H9 (cell line): ENCODE data around the gene TMEM41A. TPM values are rescaled to one million over a fixed set of nuclear protein-coding genes. Genes with fewer than 3 reads are reported as not detected.
"Not testable (repeated sequence)": the region's sequence is repeated elsewhere in the genome, so short reads cannot be mapped to it uniquely, and the experiment has no call there.

Experiments
- DNase-seq: peaks from one replicate; pipeline ENCODE4 v3.0.0-alpha.2; 2017
- H2AFZ ChIP-seq: one replicate; pipeline ENCODE4 v1.6.1; 2013; ENCODE audit warnings: mild to moderate bottlenecking, low read length, control low read depth, moderate library complexity
- H2AK5ac ChIP-seq: 2 replicates; pipeline ENCODE4 v1.6.1; 2013; ENCODE audit warnings: low read length, control low read depth, mixed read lengths; ENCODE audit not compliant: insufficient read length
- H2BK120ac ChIP-seq: one replicate; pipeline ENCODE4 v1.6.1; 2013; ENCODE audit warnings: low read depth, mild to moderate bottlenecking, low read length, control low read depth, inconsistent platforms; ENCODE audit not compliant: poor library complexity, severe bottlenecking
- H2BK12ac ChIP-seq: 2 replicates; pipeline ENCODE4 v1.6.1; 2013; ENCODE audit warnings: low read length, control low read depth, mixed read lengths, low read depth; ENCODE audit not compliant: insufficient read length
- H2BK15ac ChIP-seq: 2 replicates; pipeline ENCODE4 v1.6.1; 2013; ENCODE audit warnings: low read depth, low read length, control low read depth
- H2BK20ac ChIP-seq: one replicate; pipeline ENCODE4 v1.6.1; 2013; ENCODE audit warnings: low read depth, mild to moderate bottlenecking, low read length, control low read depth, inconsistent platforms; ENCODE audit not compliant: poor library complexity, severe bottlenecking
- H2BK5ac ChIP-seq: 2 replicates; pipeline ENCODE4 v1.6.1; 2013; ENCODE audit warnings: low read length, control low read depth, mixed read lengths; ENCODE audit not compliant: insufficient read length
- H3K14ac ChIP-seq: 2 replicates; pipeline ENCODE4 v1.6.1; 2013; ENCODE audit warnings: low read length, control low read depth; ENCODE audit not compliant: insufficient read depth
- H3K18ac ChIP-seq: 2 replicates; pipeline ENCODE4 v1.6.1; 2013; ENCODE audit warnings: low read depth, mild to moderate bottlenecking, mixed read lengths, low read length, control low read depth; ENCODE audit not compliant: insufficient read length
- H3K23ac ChIP-seq: 2 replicates; pipeline ENCODE4 v1.6.1; 2013; ENCODE audit warnings: low read length, control low read depth, mixed read lengths, low read depth; ENCODE audit not compliant: insufficient read length
- H3K23me2 ChIP-seq: 2 replicates; pipeline ENCODE4 v1.6.1; 2013; ENCODE audit warnings: low read depth, mild to moderate bottlenecking, mixed read lengths, low read length, control low read depth; ENCODE audit not compliant: insufficient read length, poor library complexity, severe bottlenecking
- H3K27ac ChIP-seq: 2 replicates; pipeline ENCODE4 v1.5.1; 2013; ENCODE audit warnings: low read length, control low read depth, mixed read lengths, low read depth; ENCODE audit not compliant: insufficient read length
- H3K27me3 ChIP-seq: 2 replicates; pipeline ENCODE4 v1.6.1; 2013; ENCODE audit warnings: low read length, control low read depth, inconsistent platforms; ENCODE audit not compliant: insufficient read depth
- H3K4ac ChIP-seq: 2 replicates; pipeline ENCODE4 v1.6.1; 2013; ENCODE audit warnings: low read depth, mild to moderate bottlenecking, control low read depth, inconsistent platforms, low read length, moderate library complexity
- H3K4me1 ChIP-seq: 2 replicates; pipeline ENCODE4 v1.6.1; 2013; ENCODE audit warnings: low read length, control low read depth, inconsistent platforms; ENCODE audit not compliant: insufficient read depth
- H3K4me2 ChIP-seq: 2 replicates; pipeline ENCODE4 v1.6.1; 2013; ENCODE audit warnings: low read length, control low read depth, mixed read lengths; ENCODE audit not compliant: insufficient read length, insufficient read depth
- H3K56ac ChIP-seq: 2 replicates; pipeline ENCODE4 v1.6.1; 2013; ENCODE audit warnings: low read depth, mild to moderate bottlenecking, mixed read lengths, low read length, control low read depth; ENCODE audit not compliant: insufficient read length
- H3K79me1 ChIP-seq: 2 replicates; pipeline ENCODE4 v1.6.1; 2013; ENCODE audit warnings: low read depth, mild to moderate bottlenecking, moderate library complexity, low read length, control low read depth, inconsistent platforms; ENCODE audit not compliant: insufficient read depth, poor library complexity, severe bottlenecking
- H3K79me2 ChIP-seq: 2 replicates; pipeline ENCODE4 v1.6.1; 2013; ENCODE audit warnings: low read length, control low read depth, inconsistent platforms; ENCODE audit not compliant: insufficient read depth
- H3K9ac ChIP-seq: 2 replicates; pipeline ENCODE4 v1.6.1; 2013; ENCODE audit warnings: low read length, control low read depth, mixed read lengths; ENCODE audit not compliant: insufficient read length; ENCODE audit errors: extremely low read depth
- H3K9me3 ChIP-seq: one replicate; pipeline ENCODE4 v1.6.1; 2013; ENCODE audit warnings: low read depth, low read length, inconsistent platforms; ENCODE audit not compliant: control insufficient read depth
- H3T11ph ChIP-seq: one replicate; pipeline ENCODE4 v1.6.1; 2013; ENCODE audit warnings: mild to moderate bottlenecking, low read length, control low read depth, inconsistent platforms
- H4K20me1 ChIP-seq: one replicate; pipeline ENCODE4 v1.6.1; 2013; ENCODE audit not compliant: control insufficient read depth, insufficient read length, insufficient read depth
- H4K5ac ChIP-seq: 2 replicates; pipeline ENCODE4 v1.6.1; 2013; ENCODE audit warnings: low read depth, mild to moderate bottlenecking, mixed read lengths, low read length, control low read depth; ENCODE audit not compliant: insufficient read length
- H4K8ac ChIP-seq: replicated peaks from 2 replicates; pipeline ENCODE4 v1.6.1; 2013; ENCODE audit warnings: low read length, control low read depth, mixed read lengths, low read depth; ENCODE audit not compliant: insufficient read length
- H4K91ac ChIP-seq: 2 replicates; pipeline ENCODE4 v1.6.1; 2013; ENCODE audit warnings: low read depth, mild to moderate bottlenecking, moderate library complexity, mixed read lengths, low read length, control low read depth; ENCODE audit not compliant: insufficient read length
- H3K27ac Mint-ChIP-seq, 3 experiments: 2 replicates in 2 of 3; 3 replicates in 1 of 3; pipeline ENCODE4 v1.8.0; 2020 to 2021; ENCODE audit warnings: mixed read lengths in 3 of 3, mild to moderate bottlenecking in 1 of 3, moderate library complexity in 1 of 3
- H3K27me3 Mint-ChIP-seq: 2 replicates; pipeline ENCODE4 v1.8.0; 2021; ENCODE audit warnings: low read depth, mild to moderate bottlenecking, moderate library complexity, mixed read lengths
- H3K36me3 Mint-ChIP-seq, 3 experiments: 2 replicates in 2 of 3; 3 replicates in 1 of 3; pipeline ENCODE4 v1.8.0; 2020 to 2021; ENCODE audit warnings: low read depth in 3 of 3, mixed read lengths in 3 of 3; ENCODE audit not compliant: insufficient read depth in 1 of 3
- H3K4me1 Mint-ChIP-seq, 2 experiments: 2 replicates each; pipeline ENCODE4 v1.8.0; 2020; ENCODE audit warnings: mixed read lengths in 2 of 2
- H3K4me3 Mint-ChIP-seq, 2 experiments: 2 replicates in 1 of 2; 3 replicates in 1 of 2; pipeline ENCODE4 v1.8.0; 2020 to 2021; ENCODE audit warnings: mild to moderate bottlenecking in 2 of 2, mixed read lengths in 2 of 2, moderate library complexity in 1 of 2
- H3K9me3 Mint-ChIP-seq, 2 experiments: 2 replicates in 1 of 2; 3 replicates in 1 of 2; pipeline ENCODE4 v1.8.0; 2020; ENCODE audit warnings: mild to moderate bottlenecking in 2 of 2, mixed read lengths in 2 of 2, moderate library complexity in 1 of 2
- WGBS: extraction: QIAGEN DNeasy Blood & Tissue Kit; methylation state at CpG from one replicate; pipeline ENCODE4 v1.1.7; 2013; ENCODE audit warnings: missing lambda C conversion rate, low lambda C conversion rate, mixed read lengths; ENCODE audit not compliant: insufficient read length; ENCODE audit errors: extremely low coverage; 5-methylcytosine and 5-hydroxymethylcytosine counted together
- total RNA-seq: library from RNA; stranded (reverse); gene quantifications from 2 replicates; pipeline ENCODE4 v1.2.1, GENCODE V29; 2021
- TF ChIP-seq, protein P1 (sequence below): fragments of 200-600 bp; sonication (generic); conservative IDR thresholded peaks from 3 replicates; pipeline ENCODE4 v1.8.0; 2021; ENCODE audit warnings: antibody characterized with exemption, mild to moderate bottlenecking

TMEM41A gene
- total RNA-seq, 1 experiment from 2014 or later = 23.9 TPM

- Mint-ChIP-seq H3K4me1 (peaks cover 0 to 2% of the 10 kb centered on the region in 2 experiments; a peak in 1 of 4 replicates), H3K36me3 (no peaks in the 10 kb centered on the region), H3K4me3 (no peak overlapping the region), H3K27ac (no peak overlapping the region), H3K27me3 (no peaks in the 10 kb centered on the region), H3K9me3 (no peaks in the 10 kb centered on the region; a peak in 1 of 5 replicates)
- no peak overlapping the region for H2BK120ac ChIP-seq
- H4K91ac ChIP-seq = no peak overlapping the region
- no peak overlapping the region for H2BK15ac ChIP-seq
- TF ChIP-seq, protein P1, sequence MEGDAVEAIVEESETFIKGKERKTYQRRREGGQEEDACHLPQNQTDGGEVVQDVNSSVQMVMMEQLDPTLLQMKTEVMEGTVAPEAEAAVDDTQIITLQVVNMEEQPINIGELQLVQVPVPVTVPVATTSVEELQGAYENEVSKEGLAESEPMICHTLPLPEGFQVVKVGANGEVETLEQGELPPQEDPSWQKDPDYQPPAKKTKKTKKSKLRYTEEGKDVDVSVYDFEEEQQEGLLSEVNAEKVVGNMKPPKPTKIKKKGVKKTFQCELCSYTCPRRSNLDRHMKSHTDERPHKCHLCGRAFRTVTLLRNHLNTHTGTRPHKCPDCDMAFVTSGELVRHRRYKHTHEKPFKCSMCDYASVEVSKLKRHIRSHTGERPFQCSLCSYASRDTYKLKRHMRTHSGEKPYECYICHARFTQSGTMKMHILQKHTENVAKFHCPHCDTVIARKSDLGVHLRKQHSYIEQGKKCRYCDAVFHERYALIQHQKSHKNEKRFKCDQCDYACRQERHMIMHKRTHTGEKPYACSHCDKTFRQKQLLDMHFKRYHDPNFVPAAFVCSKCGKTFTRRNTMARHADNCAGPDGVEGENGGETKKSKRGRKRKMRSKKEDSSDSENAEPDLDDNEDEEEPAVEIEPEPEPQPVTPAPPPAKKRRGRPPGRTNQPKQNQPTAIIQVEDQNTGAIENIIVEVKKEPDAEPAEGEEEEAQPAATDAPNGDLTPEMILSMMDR = no peak
- no peak overlapping the region for H2AFZ ChIP-seq
- H3K23me2 ChIP-seq = no peaks in the 10 kb centered on the region
- H3K9ac ChIP-seq = no peak overlapping the region
- H2BK20ac ChIP-seq = no peak overlapping the region
- no peaks in the 10 kb centered on the region for H3K4me1 ChIP-seq
- no peak overlapping the region for H3K23ac ChIP-seq
- no peaks in the 10 kb centered on the region for H4K20me1 ChIP-seq
- H3K18ac ChIP-seq = no peak overlapping the region
- no peak overlapping the region for H3K4me2 ChIP-seq
- no peak overlapping the region for H2AK5ac ChIP-seq
- H4K8ac ChIP-seq = no peak overlapping the region
- no peaks in the 10 kb centered on the region for H3K79me1 ChIP-seq
- DNase-seq = no peak
- no peak overlapping the region for H2BK5ac ChIP-seq
- WGBS = no CpG with 5 or more reads among the region's 2 CpGs
- no peak overlapping the region for H3K14ac ChIP-seq
- no peaks in the 10 kb centered on the region for H3K27me3 ChIP-seq
- H3K79me2 ChIP-seq = no peaks in the 10 kb centered on the region
- no peaks in the 10 kb centered on the region for H3K9me3 ChIP-seq
- no peak overlapping the region for H2BK12ac ChIP-seq
- no peak overlapping the region for H4K5ac ChIP-seq
- H3K27ac ChIP-seq = no peak overlapping the region
- H3K56ac ChIP-seq = no peak overlapping the region
- H3T11ph ChIP-seq = no peak overlapping the region
- no peak overlapping the region for H3K4ac ChIP-seq
Observed at GRCh38 chr3:185457376-185457775, 41.5 kb downstream of the TMEM41A start.

DNA sequence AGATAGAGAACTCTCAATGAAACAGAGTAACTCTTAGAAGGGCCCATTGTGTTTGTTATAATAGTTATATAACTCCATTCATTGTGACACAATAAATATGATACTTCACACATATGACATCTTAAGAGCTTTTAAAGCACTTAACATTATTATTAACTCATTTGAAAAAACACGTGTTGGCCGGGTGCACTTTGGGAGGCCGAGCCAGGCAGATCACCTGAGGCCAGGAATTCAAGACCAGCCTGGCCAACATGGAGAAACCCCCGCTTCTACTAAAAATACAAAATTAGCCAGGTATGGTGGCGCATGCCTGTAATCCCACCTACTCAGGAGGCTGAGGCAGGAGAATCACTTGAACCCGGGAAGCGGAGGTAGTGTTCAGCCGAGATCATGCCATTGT is 47.4 kb downstream of the TMEM41A start:
- not testable (repeated sequence) for H3K27ac ChIP-seq, H4K8ac ChIP-seq, H2BK12ac ChIP-seq, H3K14ac ChIP-seq, H2AK5ac ChIP-seq, H2BK20ac ChIP-seq, H3K79me2 ChIP-seq, H3K36me3 Mint-ChIP-seq, H3K27me3 Mint-ChIP-seq, H3K4ac ChIP-seq, H2BK5ac ChIP-seq, H3K23me2 ChIP-seq, H2BK15ac ChIP-seq, H3K4me1 ChIP-seq, H3T11ph ChIP-seq, H3K9me3 Mint-ChIP-seq, H3K56ac ChIP-seq, H2AFZ ChIP-seq, H3K27me3 ChIP-seq, H2BK120ac ChIP-seq, H3K4me2 ChIP-seq, DNase-seq, H3K23ac ChIP-seq, H3K4me1 Mint-ChIP-seq, H3K18ac ChIP-seq, H4K91ac ChIP-seq, H3K4me3 Mint-ChIP-seq, H3K9ac ChIP-seq, H4K5ac ChIP-seq, H3K79me1 ChIP-seq, H3K9me3 ChIP-seq, H4K20me1 ChIP-seq, H3K27ac Mint-ChIP-seq
- WGBS = no CpG with 5 or more reads among the region's 8 CpGs
